BE2C (cell line): ENCODE results near the gene SF3B6.
"Not testable (repeated sequence)": the region's sequence is repeated elsewhere in the genome, so short reads cannot be mapped to it uniquely, and the experiment has no call there.

Experiments used
- DNase-seq: peaks from one replicate; pipeline ENCODE4 v3.0.0-alpha.2; 2020
- H3K27me3 ChIP-seq: fragments of 250-450 bp; sonication (Bioruptor Pico); 2 replicates; pipeline ENCODE4 v1.5.1; 2020; ENCODE audit warnings: mild to moderate bottlenecking
- H3K36me3 ChIP-seq: fragments of 250-450 bp; sonication (Bioruptor Pico); 2 replicates; pipeline ENCODE4 v1.5.1; 2020; ENCODE audit warnings: mild to moderate bottlenecking
- H3K4me1 ChIP-seq: fragments of 250-450 bp; sonication (Bioruptor Pico); 2 replicates; pipeline ENCODE4 v1.5.1; 2020
- H3K4me3 ChIP-seq: 2 replicates; pipeline ENCODE4 v1.5.1; 2011; ENCODE audit warnings: low read depth, low read length
- H3K9me3 ChIP-seq: fragments of 250-450 bp; sonication (Bioruptor Pico); 2 replicates; pipeline ENCODE4 v1.5.1; 2020
- CTCF ChIP-seq: IDR thresholded peaks from 2 replicates; pipeline ENCODE4 v1.5.1; 2012; ENCODE audit warnings: mild to moderate bottlenecking, low read depth, low read length

Gene SF3B6

GRCh38 chr2:24101992-24102391 lies 25.9 kb upstream of the SF3B6 start:
- no peaks in the 10 kb centered on the region for H3K27me3 ChIP-seq

GRCh38 chr2:24100732-24101131 lies 24.6 kb upstream of the SF3B6 start:
- not testable (repeated sequence) for DNase-seq, H3K4me3 ChIP-seq, H3K4me1 ChIP-seq, H3K36me3 ChIP-seq, H3K27me3 ChIP-seq, H3K9me3 ChIP-seq

More at GRCh38 chr2:24101992-24102391, 25.9 kb upstream of the SF3B6 start:
- Histone ChIP-seq H3K9me3 (no peaks in the 10 kb centered on the region), H3K36me3 (no peaks in the 10 kb centered on the region), H3K4me3 (no peak overlapping the region), H3K4me1 (peaks cover 5% of the 10 kb centered on the region)
- DNase-seq: no peak
- no peak for TF ChIP-seq CTCF

GRCh38 chr2:24095171-24095677 lies 19.1 kb upstream of the SF3B6 start:
- not testable (repeated sequence) for H3K36me3 ChIP-seq, DNase-seq, H3K27me3 ChIP-seq, H3K4me3 ChIP-seq, H3K9me3 ChIP-seq, H3K4me1 ChIP-seq

- H3K27me3 ChIP-seq, H3K4me3 ChIP-seq, H3K9me3 ChIP-seq, H3K36me3 ChIP-seq, H3K4me1 ChIP-seq, DNase-seq: not testable (repeated sequence)
These were observed 17.1 kb upstream of the SF3B6 start for GRCh38 chr2:24093270-24093669.

GRCh38 chr2:24088821-24089359 lies 12.8 kb upstream of the SF3B6 start:
- Histone ChIP-seq H3K36me3 (no peaks in the 10 kb centered on the region), H3K4me3 (no peak overlapping the region), H3K4me1 (peaks cover 4% of the 10 kb centered on the region; the same call in 1 of the 2 replicates), H3K9me3 (no peaks in the 10 kb centered on the region), H3K27me3 (no peaks in the 10 kb centered on the region)
- no peak for DNase-seq
- no peak for TF ChIP-seq CTCF

- H3K36me3 ChIP-seq: peaks cover 7% of the 10 kb centered on the region; the same call in 1 of the 2 replicates
- no peaks in the 10 kb centered on the region for H3K27me3 ChIP-seq
- H3K4me3 ChIP-seq: no peak overlapping the region
- no peaks in the 10 kb centered on the region for H3K9me3 ChIP-seq
- TF ChIP-seq CTCF: no peak
- no peak for DNase-seq
- peaks cover 4% of the 10 kb centered on the region; the same call in 1 of the 2 replicates for H3K4me1 ChIP-seq
These were observed 10.9 kb upstream of the SF3B6 start for GRCh38 chr2:24087032-24087431.

- no peak for DNase-seq
- no peaks in the 10 kb centered on the region for H3K9me3 ChIP-seq
- TF ChIP-seq CTCF: no peak
- H3K36me3 ChIP-seq: peaks cover 7% of the 10 kb centered on the region; the same call in 1 of the 2 replicates
- H3K27me3 ChIP-seq: no peaks in the 10 kb centered on the region
- H3K4me1 ChIP-seq: peaks cover 4% of the 10 kb centered on the region; the same call in 1 of the 2 replicates
- no peak overlapping the region for H3K4me3 ChIP-seq
These were observed 10.1 kb upstream of the SF3B6 start for GRCh38 chr2:24086241-24086640.

- peaks cover 4% of the 10 kb centered on the region; the same call in 1 of the 2 replicates for H3K4me1 ChIP-seq
- no peak for TF ChIP-seq CTCF
- peaks cover 7% of the 10 kb centered on the region; the same call in 1 of the 2 replicates for H3K36me3 ChIP-seq
- peak overlapping the region; percentile 77 for H3K4me3 ChIP-seq
- H3K27me3 ChIP-seq: no peaks in the 10 kb centered on the region
- no peaks in the 10 kb centered on the region for H3K9me3 ChIP-seq
- no peak for DNase-seq
These were observed 9.0 kb upstream of the SF3B6 start for GRCh38 chr2:24085200-24085489.
